GM20431 (cell line): ENCODE results near the gene BBS5.
"Not testable (repeated sequence)": the region's sequence is repeated elsewhere in the genome, so short reads cannot be mapped to it uniquely, and the experiment has no call there.

Source experiments
- in situ Hi-C: fragments of 300-500 bp; cut with MseI, MboI; formaldehyde crosslinking; loops from one replicate; pipeline ENCODE4 v1.15.0; 2020; ENCODE audit warnings: low sequenced_read_pairs; ENCODE audit not compliant: unreplicated experiment

The BBS5 gene

DNA sequence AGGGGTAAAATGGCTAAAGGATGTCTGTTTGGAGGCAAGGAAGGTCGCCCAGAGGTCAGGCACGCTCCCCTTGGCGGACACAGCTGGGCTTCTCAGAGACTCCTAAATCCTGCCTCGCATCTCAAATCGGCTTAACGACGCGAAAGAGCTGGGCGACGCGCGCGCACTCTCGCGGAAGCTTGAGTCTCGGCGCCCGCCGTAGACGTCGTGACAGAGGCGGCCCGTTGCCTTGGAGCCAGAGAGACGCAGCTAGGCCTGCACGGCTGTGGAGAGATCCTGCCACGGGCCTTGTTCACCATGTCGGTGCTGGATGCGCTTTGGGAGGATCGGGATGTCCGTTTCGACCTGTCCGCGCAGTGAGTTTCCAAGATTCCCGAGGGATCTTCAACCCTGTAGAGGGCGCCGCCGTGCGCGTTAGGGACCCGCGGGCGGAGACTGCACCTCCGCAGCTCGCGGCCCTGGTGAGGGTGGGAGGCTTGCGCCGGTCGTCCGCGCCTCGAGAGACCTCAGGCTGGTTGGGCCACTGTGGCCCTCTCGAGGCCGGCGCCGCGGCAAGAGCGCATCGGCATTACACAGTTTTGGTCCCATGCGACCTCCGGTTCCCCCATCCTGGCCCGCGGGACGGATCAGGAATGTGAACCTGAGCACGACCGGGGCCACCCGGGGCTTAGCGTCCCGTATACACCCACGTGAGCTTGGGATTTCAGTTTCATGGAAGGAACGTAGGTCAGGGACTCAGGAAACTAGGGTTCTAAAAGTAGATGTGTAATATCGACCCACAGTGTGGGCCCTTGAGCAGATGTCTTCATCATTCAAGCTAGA is at the start of gene BBS5:
BBS5 (plus strand) TSS at position 238 of the 822 bp plus-strand sequence; CDS start at position 298, 60 bp downstream.
- in situ Hi-C loops: no loop called here

DNA sequence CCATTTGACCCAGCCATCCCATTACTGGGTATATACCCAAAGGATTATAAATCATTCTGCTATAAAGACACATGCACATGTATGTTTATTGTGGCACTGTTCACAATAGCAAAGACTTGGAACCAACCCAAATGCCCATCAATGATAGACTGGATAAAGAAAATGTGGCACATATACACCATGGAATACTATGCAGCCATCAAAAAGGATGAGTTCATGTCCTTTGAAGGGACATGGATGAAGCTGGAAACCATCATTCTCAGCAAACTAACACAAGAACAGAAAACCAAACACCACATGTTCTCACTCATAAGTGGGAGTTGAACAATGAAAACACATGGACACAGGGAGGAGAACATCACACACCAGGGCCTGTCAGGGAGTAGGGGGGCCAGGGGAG is 47.5 kb upstream of the BBS5 start:
- in situ Hi-C loops: not testable (repeated sequence)

DNA sequence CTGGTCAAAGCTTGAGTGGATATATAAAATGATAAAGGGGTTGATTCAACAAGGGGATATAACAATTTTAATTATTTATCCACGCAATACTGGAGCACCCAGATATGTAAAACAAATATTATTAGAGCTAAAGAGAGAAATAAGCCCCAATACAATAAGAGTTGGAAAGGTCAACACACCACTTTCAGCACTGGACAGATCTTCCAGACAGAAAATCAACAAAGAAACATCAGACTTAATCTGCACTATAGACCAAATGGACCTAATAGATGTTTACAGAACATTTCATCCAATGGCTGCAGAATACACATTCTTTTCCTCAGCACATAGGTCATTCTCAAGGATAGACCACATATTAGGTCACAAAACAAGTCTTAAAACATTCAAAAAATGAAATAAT is 45.1 kb upstream of the BBS5 start:
- in situ Hi-C loops: not testable (repeated sequence)

DNA sequence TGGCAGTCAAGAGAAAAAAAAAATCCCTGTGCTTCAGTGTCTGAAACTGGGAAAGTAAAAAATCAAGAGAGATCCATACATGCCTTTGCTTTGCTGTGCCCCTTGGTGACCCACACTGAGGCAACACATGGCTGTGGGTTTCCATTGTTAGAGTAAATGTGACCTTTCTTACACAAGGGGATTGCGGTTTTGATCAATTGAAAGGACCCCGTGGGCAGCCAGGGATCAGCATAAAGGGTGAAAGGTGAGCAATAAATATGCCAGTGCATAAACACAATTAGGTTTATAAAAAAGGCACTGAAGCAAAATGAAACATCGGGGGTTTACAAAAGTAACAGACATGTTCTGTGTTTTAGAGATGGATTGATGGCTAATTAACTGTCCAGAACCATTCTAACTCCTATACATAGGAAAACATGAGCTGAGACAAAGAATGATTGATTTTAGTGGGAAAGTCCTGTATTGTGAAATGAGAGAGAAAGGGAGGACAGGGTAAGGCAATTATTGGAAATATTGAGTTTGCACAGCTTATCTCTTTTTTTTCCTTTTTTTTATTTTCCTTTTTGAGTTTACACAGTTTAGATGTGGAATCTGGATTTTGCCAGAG is 40.7 kb upstream of the BBS5 start:
- in situ Hi-C loops: no loop called here

DNA sequence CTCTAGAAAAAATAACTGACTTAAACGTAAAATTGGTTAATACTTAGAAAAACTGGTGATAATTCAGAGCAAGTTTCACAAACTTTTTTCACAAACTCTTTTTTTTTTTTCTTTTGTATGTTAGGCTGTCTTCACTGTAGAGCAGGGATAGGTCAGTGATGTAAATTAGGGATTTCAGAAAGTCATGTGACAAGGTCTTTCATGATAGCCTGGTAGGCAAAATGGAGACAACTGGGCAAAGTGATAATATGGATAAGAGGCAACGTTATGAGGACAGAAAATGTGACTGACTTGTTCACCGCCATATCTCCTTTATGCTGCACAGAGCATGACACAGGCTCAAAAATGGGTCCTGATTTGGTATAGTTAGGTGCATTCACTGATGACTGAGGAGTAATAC is 39.4 kb upstream of the BBS5 start:
- in situ Hi-C loops: no loop called here

DNA sequence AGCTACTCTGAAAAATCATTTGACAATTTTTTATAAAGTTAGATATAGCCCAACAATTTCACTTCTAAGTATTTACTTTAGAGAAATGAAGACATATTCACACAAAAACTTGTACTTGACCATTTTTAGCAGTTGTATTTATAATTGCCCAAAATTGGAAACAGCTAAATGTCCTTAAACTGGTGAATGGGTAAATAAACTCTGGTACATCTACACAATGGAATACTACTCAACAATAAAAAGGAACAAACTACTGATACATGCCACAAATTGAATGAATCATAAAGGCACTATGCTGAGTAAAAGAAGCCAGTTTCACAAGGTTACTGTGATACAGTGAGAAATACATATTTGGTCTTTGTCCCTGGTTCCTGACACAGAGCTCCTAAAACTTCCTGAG is 32.8 kb upstream of the BBS5 start:
- in situ Hi-C loops: no loop called here

DNA sequence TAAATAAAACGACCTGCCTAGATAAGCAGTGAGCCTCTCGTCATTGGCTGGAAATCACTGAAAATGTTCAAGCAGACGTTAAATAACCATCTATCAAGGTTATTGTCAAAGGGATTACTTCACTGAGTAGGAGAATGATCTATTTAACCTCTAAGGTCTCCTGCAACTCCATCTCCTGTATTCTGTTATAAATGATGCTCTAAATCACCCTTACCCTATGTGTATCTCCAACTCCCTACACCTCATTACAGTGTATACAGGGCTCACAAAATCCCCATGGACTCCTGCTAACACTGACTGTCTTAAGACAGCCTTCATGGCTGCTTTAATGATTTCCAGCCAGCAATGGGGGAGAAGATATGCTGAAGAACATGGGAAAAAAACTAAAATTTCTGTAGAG is 31.0 kb upstream of the BBS5 start:
- in situ Hi-C loops: no loop called here

DNA sequence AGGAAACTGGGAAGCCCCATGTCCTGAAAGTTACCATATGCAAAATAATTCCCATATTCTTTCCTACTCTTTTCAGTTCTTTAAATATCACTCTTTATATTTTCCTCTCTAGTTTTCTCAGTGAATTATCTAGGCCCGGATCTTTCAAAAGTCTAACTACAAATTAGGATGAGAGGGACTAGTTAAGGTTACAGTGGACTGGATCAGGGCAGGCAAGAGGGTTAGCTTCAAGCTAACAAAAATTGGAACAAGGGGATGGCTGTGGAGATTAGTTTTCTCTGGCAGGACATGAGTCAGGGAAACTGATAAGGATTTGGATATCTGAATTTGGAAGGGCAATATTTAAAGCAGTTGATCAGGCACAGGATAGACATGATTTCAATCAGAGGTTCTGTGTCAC is 30.4 kb upstream of the BBS5 start:
- in situ Hi-C loops: no loop called here

DNA sequence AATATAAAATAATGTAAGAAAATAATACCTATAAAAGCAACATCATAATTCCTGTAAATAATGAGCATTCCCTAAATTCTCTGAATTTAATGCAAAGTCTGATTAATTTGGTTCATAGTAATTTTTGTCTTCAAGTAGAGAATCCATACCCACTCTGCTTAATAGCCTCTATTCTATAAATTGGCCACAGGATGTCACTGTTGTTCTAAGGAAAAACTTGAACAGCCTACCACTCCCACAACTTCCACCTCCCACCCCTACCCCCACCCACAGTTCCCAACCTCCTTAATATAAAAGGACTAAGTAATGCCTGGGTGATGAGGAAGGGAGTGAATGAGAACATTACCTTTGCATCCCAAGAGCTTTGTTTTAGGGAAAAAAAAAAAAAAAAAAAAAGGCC is 27.2 kb upstream of the BBS5 start:
- in situ Hi-C loops: no loop called here

DNA sequence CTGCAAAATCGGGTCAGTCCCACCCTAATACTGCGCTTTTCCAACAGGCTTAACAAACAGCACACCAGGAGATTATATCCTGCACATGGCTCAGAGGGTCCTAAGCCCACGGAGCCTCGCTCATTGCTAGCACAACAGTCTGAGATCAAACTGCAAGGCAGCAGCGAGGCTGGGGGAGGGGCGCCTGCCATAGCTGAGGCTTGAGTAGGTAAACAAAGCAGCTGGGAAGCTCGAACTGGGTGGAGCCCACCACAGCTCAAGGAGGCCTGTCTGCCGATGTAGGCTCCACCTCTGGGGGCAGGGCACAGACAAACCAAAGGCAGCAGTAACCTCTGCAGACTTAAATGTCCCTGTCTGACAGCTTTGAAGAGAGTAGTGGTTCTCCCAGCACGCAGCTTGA is 26.2 kb upstream of the BBS5 start:
- in situ Hi-C loops: not testable (repeated sequence)

DNA sequence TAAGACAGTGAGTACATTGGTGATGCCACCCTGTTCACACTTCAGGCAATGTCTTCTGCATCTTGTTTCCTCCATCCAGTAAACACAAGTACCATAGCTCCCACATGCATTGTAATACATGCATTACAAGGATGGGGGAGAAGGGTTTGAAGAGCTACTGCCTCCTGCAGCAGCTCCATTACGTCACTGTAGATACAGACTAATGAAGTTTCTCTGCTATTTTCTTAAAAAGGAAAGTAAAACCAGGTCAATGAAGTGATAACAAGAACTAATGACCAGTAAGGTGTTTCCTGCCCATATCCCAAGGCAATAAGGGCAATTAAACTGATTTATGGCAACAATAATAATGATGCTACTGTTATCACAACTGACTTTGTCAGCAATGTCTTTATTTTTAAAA is 18.2 kb upstream of the BBS5 start:
- in situ Hi-C loops: no loop called here

DNA sequence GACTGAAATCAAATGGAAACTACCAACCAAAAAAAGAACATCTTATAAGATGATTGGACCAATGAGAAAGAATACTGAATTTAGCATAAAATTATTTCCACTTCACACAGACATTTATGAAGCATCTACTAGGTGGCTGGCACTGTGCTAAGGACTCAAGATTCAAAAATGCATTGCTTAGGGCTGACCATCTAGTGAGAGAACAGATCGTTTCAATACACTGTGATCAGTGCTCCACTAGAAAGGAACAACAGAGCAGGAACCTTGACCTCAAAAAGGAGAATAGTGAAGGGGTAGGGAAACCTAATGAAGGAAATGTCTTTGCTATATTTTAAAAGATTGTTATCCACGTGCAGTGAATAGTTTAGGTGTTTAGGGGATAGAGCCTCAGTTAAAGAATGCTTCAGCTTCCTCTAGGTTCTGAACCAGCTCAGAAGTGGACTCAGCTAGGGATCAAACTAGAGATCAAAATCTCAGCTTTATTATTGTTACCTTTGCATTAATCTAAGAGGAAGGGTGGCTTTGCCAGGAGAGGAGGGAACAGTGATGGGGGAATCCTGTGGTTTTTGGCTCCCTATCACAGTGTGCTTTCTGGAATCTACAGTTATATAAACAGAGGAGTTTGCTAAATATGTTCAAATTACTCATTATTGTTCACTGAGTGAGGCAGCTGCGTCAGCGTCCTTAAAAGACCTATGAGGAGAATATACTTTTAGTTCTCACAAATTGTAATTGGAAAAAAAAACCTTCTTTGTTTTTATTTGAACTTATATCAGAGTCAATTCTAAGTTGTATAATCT is 16.2 kb upstream of the BBS5 start:
- in situ Hi-C loops: no loop called here

DNA sequence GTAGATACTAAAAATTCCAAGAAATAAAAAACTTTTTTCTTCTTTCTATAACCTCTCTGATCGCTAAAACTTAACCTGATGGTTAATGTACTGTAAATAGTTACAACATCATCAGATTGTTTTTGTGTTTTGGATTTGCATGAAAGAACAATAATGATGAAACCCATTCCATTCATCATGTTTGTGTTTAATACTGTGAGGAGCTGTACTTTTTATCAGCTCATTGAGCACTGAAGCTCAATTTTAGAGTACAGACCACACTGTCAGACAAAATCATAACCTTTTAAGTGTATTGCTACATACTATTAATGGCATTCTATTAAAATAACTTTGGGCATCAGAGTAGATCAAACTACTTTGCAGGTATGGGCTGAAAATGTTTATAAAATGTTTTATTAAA is 14.8 kb upstream of the BBS5 start:
- in situ Hi-C loops: no loop called here

DNA sequence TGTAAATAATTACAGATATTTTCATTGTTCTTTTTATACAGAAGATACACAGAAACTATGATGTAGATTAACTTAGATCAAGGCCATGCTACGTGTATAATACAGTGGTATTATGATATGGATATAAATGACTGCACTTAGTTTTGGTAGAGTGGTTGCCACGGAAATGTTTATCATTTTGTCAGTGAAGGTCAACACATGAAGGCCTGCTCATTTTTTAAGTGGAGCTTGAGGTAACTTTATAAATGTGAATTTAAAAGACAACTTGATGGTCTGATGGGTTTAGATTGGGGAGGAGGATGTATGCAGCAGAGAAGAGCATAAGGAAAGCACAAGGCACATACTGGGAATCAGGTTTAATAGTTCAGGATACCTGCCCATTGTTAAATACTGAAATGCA is 14.4 kb upstream of the BBS5 start:
- in situ Hi-C loops: no loop called here

DNA sequence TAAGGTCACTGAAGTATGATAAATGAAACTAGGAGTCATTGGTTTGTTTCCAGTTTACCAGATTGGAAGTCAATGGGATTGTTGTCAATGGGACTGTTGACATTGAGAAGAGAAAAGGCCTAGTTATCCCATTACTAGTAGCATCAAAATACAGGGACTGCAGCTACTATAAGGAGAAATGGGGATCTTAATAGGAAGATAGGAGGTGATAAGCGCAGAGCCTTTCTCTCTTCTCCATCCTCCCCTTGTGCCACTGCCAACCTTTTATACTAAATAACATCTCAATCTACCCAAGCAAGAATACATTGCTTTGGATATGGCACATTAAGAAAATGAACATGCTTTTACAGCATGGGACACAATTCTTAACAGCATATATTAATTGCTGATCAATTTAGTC is 10.5 kb upstream of the BBS5 start:
- in situ Hi-C loops: no loop called here

DNA sequence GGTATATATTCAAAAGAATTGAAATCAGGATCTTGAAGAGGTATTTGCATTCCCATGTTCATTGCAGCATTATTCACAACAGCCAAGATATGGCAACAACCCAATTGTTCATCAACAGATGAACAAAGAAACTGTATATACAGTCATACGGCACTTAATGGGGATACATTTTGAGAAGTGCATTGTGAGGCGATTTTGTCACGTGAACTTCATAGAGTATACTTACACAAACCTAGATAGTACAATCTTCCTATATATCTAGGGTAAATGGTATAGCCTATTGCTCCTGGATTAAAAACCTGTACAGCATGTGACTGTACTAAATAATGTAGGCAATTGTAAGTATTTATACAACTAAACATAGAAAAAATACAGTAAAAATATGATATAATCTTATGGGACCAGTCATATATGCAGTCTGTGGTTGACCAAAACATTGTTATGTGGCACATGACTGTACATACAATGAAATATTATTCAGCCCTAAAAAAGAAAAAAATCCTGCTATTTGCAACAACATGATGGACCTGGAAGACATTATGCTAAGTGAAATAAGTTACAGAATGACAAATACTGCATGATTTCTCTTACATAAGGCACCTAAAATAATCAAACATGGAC is 9.2 kb upstream of the BBS5 start:
- in situ Hi-C loops: no loop called here

DNA sequence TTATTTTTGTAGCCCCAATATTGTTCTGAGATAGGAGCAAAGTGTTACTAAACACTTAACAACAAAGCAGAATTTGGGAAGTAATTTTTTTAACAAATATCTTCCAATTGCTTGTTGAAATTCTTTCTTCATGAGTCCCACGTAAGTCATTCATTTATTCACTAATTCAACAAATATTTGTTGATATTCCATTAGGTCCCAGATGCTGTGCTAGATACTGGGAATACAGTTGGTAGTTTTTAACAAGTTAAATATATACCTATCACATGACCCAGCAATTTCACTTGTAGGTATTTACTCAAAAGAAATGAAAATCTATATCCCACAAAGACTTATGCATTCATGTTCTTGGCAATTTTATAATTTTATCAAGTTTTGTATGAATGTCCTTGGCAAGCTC is 7.0 kb upstream of the BBS5 start:
- in situ Hi-C loops: no loop called here

DNA sequence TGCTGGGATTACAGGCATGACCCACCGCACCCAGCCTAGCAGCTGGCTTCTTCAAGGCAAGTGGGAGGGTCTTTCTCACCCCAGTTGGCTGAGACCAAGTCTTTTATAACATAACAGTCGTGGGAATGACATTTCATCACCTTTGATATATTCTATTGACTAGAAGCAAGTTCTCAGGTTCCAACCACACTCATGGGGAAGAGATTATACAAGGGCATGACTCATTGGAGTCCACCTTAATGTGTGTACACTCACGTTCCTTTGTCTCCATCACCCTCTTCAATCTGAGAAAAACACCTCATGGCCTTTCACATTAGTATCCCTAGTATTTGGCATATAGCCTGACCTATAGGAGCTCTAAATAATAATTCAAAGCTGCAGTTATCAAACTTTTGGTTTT is 2.8 kb upstream of the BBS5 start:
- in situ Hi-C loops: no loop called here

DNA sequence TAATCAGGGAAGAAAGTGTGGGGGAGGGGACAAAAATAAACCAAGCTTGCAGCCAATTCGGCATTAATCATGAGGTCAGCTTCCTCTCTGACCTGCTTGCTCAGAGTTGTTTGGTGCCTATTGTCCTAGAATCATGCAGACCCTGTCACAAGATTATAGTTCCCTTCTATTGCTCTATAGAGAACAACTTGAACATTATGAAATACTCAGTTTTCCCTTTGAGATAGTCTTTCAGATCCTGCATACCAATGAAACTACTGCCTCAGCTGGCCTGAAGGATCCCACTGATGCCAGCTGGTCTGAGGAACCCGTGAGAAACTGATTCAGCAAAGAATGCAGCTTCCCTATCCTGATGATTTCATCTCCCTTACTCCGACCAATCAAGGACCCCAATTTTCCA is 955 bp upstream of the BBS5 start:
- in situ Hi-C loops: no loop called here

DNA sequence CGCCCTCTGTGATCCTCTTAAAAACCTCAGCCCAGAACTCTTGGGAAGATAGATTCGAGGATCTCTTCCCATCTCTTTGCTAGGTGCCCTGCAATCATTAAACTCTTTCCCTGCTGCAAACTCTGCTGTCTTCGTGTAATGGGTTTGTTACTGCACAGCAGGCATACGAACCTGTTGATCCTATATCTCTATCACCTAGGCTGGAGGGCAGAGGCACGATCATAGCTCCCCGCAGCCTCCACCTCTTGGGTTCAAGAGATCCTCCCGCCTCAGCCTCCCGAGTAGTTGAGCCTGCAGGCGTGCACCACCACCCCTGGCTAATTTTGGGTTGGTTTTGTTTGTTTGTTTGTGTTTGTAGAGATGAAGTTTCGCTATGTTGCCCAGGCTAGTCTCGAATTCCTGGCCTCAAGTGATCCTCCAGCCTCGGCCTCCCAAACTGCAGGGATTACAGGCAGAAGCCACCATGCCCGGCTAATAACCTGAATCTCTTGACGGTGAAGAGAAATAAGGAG is 493 bp upstream of the BBS5 start:
- in situ Hi-C loops: no loop called here

DNA sequence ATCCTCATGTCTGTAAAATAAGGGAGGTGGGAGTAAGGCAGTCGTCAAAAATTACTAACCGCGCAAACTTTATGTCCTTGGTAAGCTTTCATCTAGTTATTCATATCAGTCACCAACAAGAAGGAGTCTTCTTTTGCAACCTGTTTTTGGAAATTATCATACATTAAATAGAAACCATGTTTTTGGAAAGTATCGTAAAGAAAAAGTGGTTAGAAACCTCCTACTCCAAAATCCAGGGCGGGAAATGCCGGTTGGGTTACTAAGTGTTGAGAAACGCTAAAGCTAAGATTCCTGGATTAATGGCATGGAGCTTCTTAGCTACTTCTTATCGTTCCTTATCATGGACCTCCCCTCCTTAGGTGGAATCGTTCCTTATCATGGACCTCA is 778 bp downstream of the BBS5 start:
- in situ Hi-C loops: no loop called here
